GM03348 (cell line): ENCODE measurements around the gene ZNF19.

Experiments
- DNase-seq: peaks from one replicate; pipeline ENCODE4 v3.0.0; 2012; ENCODE audit warnings: low spot score

ZNF19 gene

DNA sequence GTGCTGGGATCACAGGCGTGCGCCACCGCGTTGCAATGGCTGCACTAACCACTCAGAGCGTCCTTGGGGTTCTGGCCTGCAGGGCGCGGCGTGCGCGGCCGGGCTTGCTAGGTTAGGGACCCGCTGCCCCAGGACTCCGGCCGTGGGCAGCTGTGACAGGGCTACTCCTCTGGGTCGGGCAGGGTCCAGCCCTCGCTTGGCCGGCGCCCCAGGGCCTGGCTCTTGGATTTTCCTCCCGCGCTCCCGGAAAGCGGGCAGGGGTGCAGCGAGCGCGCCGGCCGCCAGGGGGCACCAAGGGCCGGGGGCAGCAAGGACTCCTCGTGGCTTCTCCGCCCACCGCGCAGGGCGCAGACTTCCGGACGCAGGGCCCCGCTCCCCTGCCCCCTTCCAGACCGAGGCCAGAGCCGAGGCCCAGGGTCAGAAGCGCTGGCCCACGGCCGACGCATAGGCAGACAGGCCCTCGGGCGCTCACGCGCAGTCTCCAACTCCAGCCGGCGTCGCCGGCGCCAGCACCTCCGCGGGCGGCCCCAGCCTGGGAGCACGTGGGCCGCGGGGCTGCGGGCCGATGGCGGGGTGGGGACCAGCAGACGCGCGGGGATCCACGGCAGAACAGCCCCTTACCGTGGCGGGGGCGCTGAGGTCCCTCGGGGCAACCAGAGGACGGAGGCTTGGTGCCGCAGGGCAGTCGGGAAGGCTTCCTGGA, 47.6 kb downstream of the ZNF19 start:
- DNase-seq: no peak

GRCh38 chr16:71440669-71441347, 48.3 kb downstream of the ZNF19 start:
- no peak for DNase-seq

GRCh38 chr16:71439523-71439922, 49.6 kb downstream of the ZNF19 start:
- DNase-seq: peak; percentile 39

GRCh38 chr16:71436473-71436872, 52.7 kb downstream of the ZNF19 start:
- no peak for DNase-seq

DNA sequence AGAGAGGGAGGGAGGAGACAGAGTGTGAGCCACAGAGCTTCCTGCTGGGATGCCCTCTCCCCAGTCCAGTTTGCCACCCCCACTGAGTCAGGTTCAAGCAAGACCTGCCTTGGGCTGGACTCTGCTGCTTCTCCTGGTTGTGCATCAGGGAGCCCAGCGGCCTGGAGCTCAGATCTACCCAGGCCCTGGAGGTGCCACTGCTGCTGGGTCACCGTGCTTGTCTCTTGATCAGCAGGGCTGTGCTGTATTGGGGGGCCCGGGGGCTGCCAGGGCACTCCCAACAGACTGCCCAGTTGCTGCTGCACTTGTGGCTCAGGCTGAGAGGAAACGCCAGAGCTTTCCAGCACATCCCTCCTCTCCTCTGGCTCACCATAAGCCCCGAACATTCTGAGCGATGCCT, 56.2 kb downstream of the ZNF19 start:
- DNase-seq: no peak

GRCh38 chr16:71431991-71432390, 57.1 kb downstream of the ZNF19 start:
- no peak for DNase-seq

DNA sequence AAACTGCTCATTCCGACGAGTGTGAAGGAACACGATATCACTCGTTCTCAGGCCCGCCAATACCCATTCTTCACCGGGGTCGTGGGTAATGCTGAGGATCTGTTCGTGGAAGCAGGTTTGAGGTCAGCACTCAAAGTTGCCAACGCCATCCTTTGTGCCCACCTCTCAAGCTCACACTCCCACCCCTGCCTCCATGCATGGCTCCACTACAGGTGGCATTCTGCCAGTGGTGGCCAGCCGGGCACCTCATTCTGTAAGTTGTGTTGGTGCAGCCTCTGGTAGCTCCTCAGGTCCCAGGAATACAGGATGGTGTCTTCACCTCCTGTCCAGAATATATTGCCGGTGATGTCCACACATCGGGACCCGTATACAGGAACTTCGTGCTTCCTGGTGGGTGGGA, 57.9 kb downstream of the ZNF19 start:
- DNase-seq: no peak

DNA sequence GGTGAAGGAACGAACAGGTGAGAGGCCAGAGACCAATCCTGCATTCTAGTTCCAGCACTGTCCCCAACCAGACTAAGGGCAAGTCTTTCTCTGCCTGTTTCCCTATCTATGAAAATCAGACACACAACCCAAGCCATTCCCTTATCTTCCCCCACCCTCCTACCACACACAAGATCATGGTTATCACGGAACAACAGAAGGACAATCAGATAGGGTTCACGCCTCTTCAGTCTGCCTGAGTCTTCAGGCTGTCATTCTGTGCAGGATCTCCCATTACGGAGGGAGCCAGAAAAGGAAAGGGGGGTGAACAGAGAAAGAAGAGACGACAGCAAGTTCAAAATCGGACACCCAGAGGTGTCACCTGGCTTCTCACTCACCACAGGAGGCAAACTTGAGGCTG, 58.4 kb downstream of the ZNF19 start:
- DNase-seq: no peak

GRCh38 chr16:71429581-71429980, 59.5 kb downstream of the ZNF19 start:
- DNase-seq: no peak

GRCh38 chr16:71428883-71429282, 60.2 kb downstream of the ZNF19 start:
- no peak for DNase-seq

GRCh38 chr16:71428385-71428784, 60.7 kb downstream of the ZNF19 start:
- DNase-seq: no peak

- no peak for DNase-seq
Observed at GRCh38 chr16:71426880-71427615, 62.1 kb downstream of the ZNF19 start.

- peak; percentile 45 for DNase-seq
Observed at GRCh38 chr16:71426069-71426879, 62.9 kb downstream of the ZNF19 start.

DNA sequence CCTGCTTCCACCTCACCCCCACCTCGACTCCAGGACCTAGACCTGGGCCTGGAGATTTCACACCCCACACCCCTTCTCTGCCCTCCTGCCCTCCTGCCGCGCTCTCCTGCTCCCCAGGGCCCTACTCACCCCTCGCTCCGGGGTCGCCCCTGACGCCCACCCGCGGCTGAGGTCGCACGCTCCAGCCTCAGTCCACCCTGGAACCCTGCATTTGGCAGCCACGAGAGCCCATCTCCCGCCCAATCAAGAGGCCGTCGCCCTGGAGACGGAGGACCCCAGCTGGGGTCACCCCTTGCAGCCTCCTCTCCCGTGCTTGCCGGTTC, 63.4 kb downstream of the ZNF19 start:
- DNase-seq: no peak

DNA sequence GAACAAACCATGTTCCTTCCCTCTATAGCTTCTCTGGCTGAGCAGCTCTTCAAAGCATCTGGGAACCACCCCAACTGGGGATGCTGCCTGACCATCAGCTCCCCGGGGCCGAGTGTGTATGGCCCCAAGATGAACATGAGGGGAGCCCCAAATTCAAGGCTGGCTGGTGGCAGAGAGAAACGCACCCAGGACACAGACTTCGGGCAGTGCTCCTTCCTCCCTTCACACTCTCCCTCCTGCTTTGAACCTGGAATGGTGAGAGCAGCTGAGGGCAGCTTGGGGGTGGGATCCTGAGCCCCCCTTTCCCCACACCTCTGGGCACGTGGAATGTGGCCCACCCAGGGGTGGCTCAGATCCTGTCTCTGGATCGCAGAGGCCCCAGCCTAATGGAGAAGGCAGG, 64.5 kb downstream of the ZNF19 start:
- no peak for DNase-seq

GRCh38 chr16:71423865-71424264, 65.3 kb downstream of the ZNF19 start:
- no peak for DNase-seq
